ENCODE measurements around the gene RLF.
"Not testable (repeated sequence)": the region's sequence is repeated elsewhere in the genome, so short reads cannot be mapped to it uniquely, and the experiment has no call there.

Gene RLF

DNA sequence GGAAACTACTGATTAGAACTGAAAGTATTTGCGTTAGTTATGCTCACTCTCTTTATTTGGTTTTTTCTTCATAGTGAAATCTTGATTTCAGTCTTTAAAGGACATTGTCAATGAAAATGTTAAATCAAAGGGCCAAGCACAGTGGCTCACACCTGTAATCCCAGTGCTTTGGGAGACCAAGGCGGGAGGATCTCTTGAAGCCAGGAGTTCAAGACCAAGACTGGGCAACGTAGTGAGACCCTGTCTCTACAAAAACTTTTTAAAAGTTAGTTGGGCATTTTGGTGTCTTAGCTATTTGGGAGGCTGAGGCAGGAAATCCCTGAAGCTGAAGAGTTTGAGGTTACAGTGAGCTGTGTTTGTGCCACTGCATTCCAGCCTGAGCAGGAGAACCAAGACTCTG, 13.6 kb downstream of the RLF start:
- DNase-seq, result no peak

DNA sequence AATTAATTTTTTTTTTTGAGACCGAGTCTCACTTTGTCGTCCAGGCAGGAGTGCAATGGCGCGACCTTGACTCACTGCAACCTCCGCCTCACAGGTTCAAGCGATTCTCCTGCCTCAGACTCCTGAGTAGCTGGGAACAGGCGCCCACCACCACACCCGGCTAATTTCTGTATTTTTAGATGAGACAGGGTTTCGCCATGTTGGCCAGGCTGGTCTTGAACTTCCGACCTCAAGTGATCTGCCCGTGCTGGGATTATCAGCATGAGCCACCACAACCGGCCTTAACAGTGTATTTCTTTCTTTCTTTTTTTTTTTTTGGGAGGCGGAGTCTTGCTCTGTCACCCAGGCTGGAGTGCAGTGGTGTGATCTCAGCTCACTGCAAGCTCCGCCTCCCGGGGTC, 15.8 kb downstream of the RLF start:
- not testable (repeated sequence) for DNase-seq

- no peak for DNase-seq
Measured at GRCh38 chr1:40178200-40178599, 17.0 kb downstream of the RLF start.

DNA sequence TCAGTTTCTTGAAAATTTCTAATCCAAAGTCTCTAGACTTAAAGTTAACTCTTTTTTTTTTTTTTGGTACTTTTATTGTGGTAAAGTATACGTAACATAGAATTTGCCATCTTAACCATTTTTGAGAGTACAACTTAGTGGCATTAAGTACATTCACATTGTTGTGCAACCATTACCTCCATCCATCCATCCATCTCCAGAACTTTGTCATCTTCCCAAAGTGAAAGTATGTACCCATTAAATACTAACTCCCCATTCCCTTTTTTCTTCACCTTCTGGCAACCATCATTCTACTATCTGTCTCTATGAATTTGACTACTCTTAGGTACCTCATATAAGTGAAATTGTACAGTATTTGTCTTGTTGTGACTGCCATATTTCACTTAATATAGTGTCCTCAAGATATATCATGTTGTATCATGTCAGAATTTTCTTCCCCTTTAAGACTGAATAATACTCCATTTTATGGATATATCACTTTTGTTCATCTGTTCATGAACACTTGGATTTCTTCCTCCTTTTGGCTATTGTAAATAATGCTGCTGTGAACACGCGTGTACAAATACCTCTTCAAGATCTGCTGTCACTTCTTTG, 18.4 kb downstream of the RLF start:
- DNase-seq, result no peak

GRCh38 chr1:40183055-40183710, 22.0 kb downstream of the RLF start:
- no peak for DNase-seq

DNA sequence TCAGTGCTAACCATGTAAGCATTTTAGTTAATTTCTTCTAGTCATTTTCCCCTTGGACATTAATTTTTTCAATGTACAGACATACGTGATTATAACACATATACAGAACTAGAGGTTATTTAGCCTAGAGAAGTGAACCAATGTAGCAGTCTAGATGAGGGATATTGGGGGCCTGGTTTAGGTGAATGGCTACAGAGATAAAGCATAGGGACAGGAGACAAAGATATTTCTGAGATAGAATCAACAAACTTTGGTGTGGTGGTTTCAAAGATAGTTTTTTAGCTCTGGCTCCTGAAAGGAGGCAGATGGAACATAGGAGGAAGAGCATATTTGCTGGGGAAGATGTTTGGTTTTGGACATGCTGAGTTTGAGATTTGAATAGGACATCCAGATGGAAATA, 23.0 kb downstream of the RLF start:
- no peak for DNase-seq

DNA sequence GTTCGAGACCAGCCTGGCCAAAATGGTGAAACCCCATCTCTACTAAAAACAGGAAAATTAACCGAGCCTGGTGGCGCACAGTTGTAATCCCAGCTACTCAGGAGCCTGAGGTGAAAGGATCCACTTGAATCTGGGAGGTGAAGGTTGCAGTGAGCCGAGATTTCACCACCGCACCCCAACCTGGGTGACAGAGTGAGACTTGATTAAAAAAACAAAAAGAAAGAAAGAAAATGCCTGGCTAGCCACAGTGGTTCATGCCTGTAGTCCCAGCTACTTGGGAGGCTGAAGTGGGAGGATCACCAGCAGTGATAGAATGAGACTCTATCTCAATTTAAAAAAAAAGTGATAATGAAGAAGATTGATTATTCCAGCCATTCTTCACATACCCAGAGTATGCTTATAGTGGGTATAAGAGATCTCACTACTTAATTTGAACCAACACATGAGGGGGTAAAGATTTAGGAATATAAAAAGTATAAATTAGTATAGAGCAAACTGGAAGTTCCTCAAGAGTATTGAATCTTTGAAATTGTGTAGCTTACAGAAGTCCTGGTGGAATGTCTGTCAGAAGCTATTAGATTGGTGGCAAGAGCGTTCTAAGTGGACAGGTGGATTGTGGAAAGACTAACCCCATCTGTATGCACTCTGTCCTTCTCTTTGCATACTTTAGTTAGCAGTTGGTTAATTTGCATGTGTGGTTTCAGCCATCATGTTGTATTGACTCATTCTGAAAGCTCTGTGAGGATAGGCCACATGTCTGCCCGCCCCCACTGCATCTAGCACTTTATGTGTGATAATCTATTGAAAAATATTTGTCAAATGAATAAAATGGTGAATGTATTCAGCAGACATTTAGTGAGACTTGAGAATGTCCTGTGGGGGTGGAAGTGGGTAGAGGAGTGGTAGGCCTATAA, 25.0 kb downstream of the RLF start:
- no peak for DNase-seq

- no peak for DNase-seq
Measured at GRCh38 chr1:40187399-40187798, 26.2 kb downstream of the RLF start.

GRCh38 chr1:40194639-40195038, 33.5 kb downstream of the RLF start:
- not testable (repeated sequence) for DNase-seq

- DNase-seq, result no peak
Measured at GRCh38 chr1:40197656-40198055, 36.5 kb downstream of the RLF start.

DNA sequence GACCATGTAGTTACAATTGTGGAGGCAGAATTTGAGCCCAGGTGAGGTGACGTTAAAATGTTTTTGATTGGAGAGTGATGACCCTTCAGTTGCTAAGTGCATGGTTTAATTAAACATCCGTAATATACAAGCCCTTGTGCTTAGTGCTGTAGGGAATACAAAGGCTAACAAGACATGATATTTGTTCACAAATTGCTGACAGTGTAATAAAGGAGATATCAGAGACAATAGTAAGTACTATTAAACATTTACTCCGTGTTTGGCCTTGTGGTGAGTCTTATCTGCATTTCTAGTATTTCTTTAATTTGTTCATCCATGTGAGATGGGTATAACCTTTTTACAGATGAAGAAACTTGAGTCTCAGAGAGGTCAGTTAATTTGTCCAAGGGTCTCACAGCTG, 37.9 kb downstream of the RLF start:
- no peak for DNase-seq

GRCh38 chr1:40204856-40205255, 43.7 kb downstream of the RLF start:
- DNase-seq, result no peak

GRCh38 chr1:40210511-40211204, 49.5 kb downstream of the RLF start:
- DNase-seq, result no peak

DNA sequence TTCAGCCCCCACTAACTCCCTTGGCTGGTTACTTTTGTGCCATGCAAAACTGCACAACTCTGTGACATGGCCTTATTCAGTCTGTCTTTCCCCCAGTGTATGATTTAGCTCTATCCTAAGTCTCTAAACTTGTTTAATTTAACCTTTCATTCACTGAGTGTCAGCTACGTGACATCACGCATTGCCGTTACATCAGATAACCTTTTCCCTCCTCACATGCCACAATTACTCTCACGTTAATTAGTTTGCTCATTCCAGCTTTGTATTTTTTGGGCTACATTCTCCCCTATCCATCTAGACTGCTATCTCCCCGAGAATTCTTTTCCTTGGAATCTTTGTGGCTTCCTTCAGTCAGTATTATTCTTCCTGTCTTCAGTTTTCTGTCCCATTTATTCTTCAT, 57.1 kb downstream of the RLF start:
- no peak for DNase-seq

DNA sequence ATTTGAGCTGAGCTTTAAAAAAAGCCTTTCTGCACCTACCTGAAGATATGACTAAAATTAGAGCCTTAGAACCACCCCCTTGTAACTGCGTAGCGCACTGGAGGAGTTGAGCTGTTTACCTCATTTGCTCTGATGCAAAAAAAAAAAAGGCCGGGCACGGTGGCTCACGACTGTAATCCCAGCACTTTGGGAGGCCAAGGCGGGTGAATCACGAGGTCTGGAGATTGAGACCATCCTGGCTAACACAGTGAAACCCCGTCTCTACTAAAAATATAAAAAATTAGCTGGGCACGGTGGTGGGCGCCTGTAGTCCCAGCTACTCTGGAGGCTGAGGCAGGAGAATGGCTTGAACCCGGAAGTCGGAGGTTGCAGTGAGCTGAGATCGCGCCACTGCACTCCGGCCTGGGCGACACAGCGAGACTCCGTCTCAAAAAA, 60.3 kb downstream of the RLF start:
- not testable (repeated sequence) for DNase-seq

- no peak for DNase-seq
Measured at GRCh38 chr1:40221977-40222772, 61.0 kb downstream of the RLF start.

DNA sequence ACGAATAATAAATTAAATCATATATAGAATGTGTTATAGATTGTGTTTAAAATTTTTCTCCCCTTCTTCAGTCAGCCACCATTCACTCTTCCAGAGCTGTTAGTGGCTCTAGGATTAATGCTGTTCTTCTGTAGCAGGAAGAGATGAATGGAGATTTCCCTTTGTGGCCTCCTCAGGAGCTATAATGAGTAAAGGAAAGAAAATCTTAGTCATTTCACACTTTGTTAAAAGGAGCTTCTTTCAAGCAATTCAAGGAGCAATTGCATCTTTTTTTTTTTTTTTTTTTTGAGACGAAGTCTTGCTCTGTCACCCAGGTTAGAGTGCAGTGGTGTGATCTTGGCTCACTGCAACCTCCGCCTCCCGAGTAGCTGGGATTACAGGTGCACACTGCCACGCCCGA, 62.9 kb downstream of the RLF start:
- no peak for DNase-seq

- DNase-seq, result no peak
Measured at GRCh38 chr1:40226192-40226591, 65.0 kb downstream of the RLF start.

GRCh38 chr1:40232444-40232843, 71.3 kb downstream of the RLF start:
- peak; percentile 90 for DNase-seq

GRCh38 chr1:40239626-40240025, 78.4 kb downstream of the RLF start:
- no peak for DNase-seq

DNA sequence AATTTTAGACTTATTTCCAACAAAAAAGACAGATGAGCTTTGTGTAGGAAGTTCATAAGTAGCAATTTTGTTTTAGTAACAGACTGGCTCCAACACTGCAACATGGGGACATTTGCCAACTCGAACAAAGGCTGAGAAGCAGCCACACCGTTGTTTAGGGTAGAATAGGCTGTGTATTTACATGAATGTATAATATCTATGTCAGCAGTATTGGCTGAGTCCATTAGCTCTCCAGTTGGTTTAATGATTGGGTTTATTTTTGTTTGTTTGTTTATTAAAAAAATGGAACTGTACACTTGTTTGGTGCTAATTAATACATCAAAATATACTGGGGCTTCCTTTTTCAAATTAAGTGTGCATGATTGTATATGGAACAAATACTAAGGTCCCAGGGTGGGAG, 79.2 kb downstream of the RLF start:
- no peak for DNase-seq

GRCh38 chr1:40241362-40241761, 80.2 kb downstream of the RLF start:
- no peak for DNase-seq

GRCh38 chr1:40243351-40243750, 82.2 kb downstream of the RLF start:
- no peak for DNase-seq

Data from RPMI8226 (cell line).